ENCODE measurements around the gene MX2.

The MX2 gene

GRCh38 chr21:41325138-41325912 lies 36.5 kb upstream of the MX2 start:
- DNase-seq = no peak
- TF ChIP-seq GATA1 (IDR thresholded peaks at IDR 0.05; ENCODE audit: low read depth, low read length) (no peak), POLR2A (IDR thresholded peaks at IDR 0.05; ENCODE audit: low read length) (no peak)

GRCh38 chr21:41326414-41327080 lies 35.3 kb upstream of the MX2 start:
- no peak for TF ChIP-seq POLR2A (IDR thresholded peaks at IDR 0.05; ENCODE audit: low read length)
- no peak for TF ChIP-seq GATA1 (IDR thresholded peaks at IDR 0.05; ENCODE audit: low read depth, low read length)
- DNase-seq = no peak

GRCh38 chr21:41327753-41328152 lies 34.1 kb upstream of the MX2 start:
- DNase-seq = no peak
- TF ChIP-seq POLR2A (IDR thresholded peaks at IDR 0.05; ENCODE audit: low read length) (no peak), GATA1 (IDR thresholded peaks at IDR 0.05; ENCODE audit: low read depth, low read length) (no peak)

- DNase-seq = no peak
- TF ChIP-seq POLR2A (IDR thresholded peaks at IDR 0.05; ENCODE audit: low read length) (no peak), GATA1 (IDR thresholded peaks at IDR 0.05; ENCODE audit: low read depth, low read length) (no peak)
Measured at GRCh38 chr21:41328660-41329607, 32.9 kb upstream of the MX2 start.

- TF ChIP-seq GATA1 (IDR thresholded peaks at IDR 0.05; ENCODE audit: low read depth, low read length) (no peak), POLR2A (IDR thresholded peaks at IDR 0.05; ENCODE audit: low read length) (no peak)
- DNase-seq = no peak
Measured at GRCh38 chr21:41333752-41334151, 28.1 kb upstream of the MX2 start.

GRCh38 chr21:41337515-41337914 lies 24.3 kb upstream of the MX2 start:
- TF ChIP-seq POLR2A (IDR thresholded peaks at IDR 0.05; ENCODE audit: low read length) = no peak
- no peak for TF ChIP-seq GATA1 (IDR thresholded peaks at IDR 0.05; ENCODE audit: low read depth, low read length)

GRCh38 chr21:41338455-41338854 lies 23.4 kb upstream of the MX2 start:
- no peak for DNase-seq
- TF ChIP-seq GATA1 (IDR thresholded peaks at IDR 0.05; ENCODE audit: low read depth, low read length) (no peak), POLR2A (IDR thresholded peaks at IDR 0.05; ENCODE audit: low read length) (no peak)

More at GRCh38 chr21:41337515-41337914, 24.3 kb upstream of the MX2 start:
- DNase-seq = no peak

- no peak for DNase-seq
- no peak for TF ChIP-seq POLR2A (IDR thresholded peaks at IDR 0.05; ENCODE audit: low read length)
- no peak for TF ChIP-seq GATA1 (IDR thresholded peaks at IDR 0.05; ENCODE audit: low read depth, low read length)
Measured at GRCh38 chr21:41342035-41342434, 19.8 kb upstream of the MX2 start.

GRCh38 chr21:41344146-41344545 lies 17.7 kb upstream of the MX2 start:
- TF ChIP-seq GATA1 (IDR thresholded peaks at IDR 0.05; ENCODE audit: low read depth, low read length) = no peak
- no peak for TF ChIP-seq POLR2A (IDR thresholded peaks at IDR 0.05; ENCODE audit: low read length)
- no peak for DNase-seq

- DNase-seq = no peak
- TF ChIP-seq GATA1 (IDR thresholded peaks at IDR 0.05; ENCODE audit: low read depth, low read length) = no peak
- TF ChIP-seq POLR2A (IDR thresholded peaks at IDR 0.05; ENCODE audit: low read length) = no peak
Measured at GRCh38 chr21:41345356-41345755, 16.5 kb upstream of the MX2 start.

- no peak for TF ChIP-seq GATA1 (IDR thresholded peaks at IDR 0.05; ENCODE audit: low read depth, low read length)
- DNase-seq = no peak
Measured at GRCh38 chr21:41345934-41346685, 15.7 kb upstream of the MX2 start.

GRCh38 chr21:41346758-41347157 lies 15.1 kb upstream of the MX2 start:
- DNase-seq = no peak
- TF ChIP-seq GATA1 (IDR thresholded peaks at IDR 0.05; ENCODE audit: low read depth, low read length) (no peak), POLR2A (IDR thresholded peaks at IDR 0.05; ENCODE audit: low read length) (no peak)

- TF ChIP-seq POLR2A (IDR thresholded peaks at IDR 0.05; ENCODE audit: low read length) (no peak), GATA1 (IDR thresholded peaks at IDR 0.05; ENCODE audit: low read depth, low read length) (no peak)
- DNase-seq = no peak
Measured at GRCh38 chr21:41348434-41348833, 13.4 kb upstream of the MX2 start.

All from erythroblast (primary cell).